Epithelial cell of proximal tubule (primary cell): ENCODE results near the gene REST. TPM values are rescaled to one million over a fixed set of nuclear protein-coding genes. Genes with fewer than 3 reads are reported as not detected.

ENCODE experiments used
- DNase-seq: peaks from one replicate; pipeline ENCODE4 v3.0.0-alpha.2; 2011; ENCODE audit warnings: low read depth
- H3K4me3 ChIP-seq: 2 replicates; pipeline ENCODE4 v1.5.1; 2011; ENCODE audit warnings: low read depth, mild to moderate bottlenecking, low read length
- CTCF ChIP-seq: conservative IDR thresholded peaks from 2 replicates; pipeline ENCODE4 v1.5.1; 2012; ENCODE audit warnings: low read depth, mild to moderate bottlenecking, low read length
- total RNA-seq: library from RNA; depleted of rRNA; stranded (reverse); fragments of >200 nt; gene quantifications from 2 replicates; pipeline ENCODE4 v1.2.3, GENCODE V29; 2015

The REST gene
- total RNA-seq, 1 donor from 2014 or later: 22.9 TPM

- H3K4me3 ChIP-seq: no peak overlapping the region
- no peak for DNase-seq
- no peak for TF ChIP-seq CTCF
Measured at GRCh38 chr4:56959100-56959499, 51.4 kb downstream of the REST start.

DNA sequence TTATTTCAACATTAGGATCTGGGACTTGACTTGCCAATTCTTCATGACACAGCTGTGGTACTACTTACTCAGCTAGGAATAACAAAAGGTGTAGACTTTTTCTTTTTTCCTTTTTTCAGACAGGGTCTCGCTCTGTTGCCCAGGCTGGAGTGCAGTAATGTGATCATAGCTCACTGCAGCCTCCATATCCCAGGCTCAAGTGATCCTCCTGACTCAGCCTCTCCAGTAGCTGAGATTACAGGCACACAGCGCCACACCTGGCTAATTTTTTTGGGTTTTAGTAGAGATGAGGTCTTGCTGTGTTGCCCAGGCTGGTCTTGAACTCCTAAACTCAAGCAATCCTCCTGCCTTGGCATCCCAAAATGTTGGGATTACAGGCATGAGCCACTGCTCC, 53.4 kb downstream of the REST start:
- no peak for DNase-seq
- TF ChIP-seq CTCF: no peak
- H3K4me3 ChIP-seq: no peak overlapping the region

DNA sequence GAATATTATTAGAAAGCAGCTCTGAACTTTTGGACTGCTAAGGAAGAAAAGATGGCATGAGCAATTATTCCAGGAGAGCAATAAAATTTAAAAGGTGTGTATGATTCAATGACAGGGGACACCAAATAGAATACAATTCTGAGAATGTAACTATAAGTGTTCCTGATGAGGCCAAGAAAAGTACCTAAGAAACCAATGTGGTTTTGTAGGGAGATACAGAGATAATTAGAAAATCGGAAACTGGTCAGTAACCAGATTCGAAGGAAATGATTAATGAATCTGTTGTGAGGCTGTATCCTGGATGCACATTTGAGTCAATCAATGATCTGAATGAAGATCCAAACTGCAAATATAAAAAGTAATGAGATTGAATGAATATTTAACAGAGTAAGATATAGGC, 63.7 kb downstream of the REST start:
- H3K4me3 ChIP-seq: no peak overlapping the region
- TF ChIP-seq CTCF: no peak
- DNase-seq: no peak

DNA sequence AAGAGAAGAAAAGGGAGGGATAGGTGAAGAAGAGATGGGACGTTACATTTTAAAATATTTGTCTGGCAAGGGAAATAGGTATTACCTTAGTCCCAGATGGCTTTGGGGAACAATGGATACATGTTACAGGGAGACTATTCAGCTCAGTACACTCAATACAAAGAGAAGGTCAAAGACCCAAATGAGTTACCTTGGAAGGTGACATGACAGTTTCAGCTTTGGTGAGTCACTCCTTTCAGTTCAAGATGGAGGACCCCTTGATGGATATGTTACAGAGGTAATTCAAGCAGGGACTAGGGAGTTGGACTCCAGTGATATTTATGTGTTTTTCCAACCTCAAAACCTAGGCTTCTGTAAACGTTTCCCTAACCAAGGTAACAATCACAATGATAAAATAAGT, 64.7 kb downstream of the REST start:
- no peak for DNase-seq
- no peak overlapping the region for H3K4me3 ChIP-seq
- TF ChIP-seq CTCF: no peak

DNA sequence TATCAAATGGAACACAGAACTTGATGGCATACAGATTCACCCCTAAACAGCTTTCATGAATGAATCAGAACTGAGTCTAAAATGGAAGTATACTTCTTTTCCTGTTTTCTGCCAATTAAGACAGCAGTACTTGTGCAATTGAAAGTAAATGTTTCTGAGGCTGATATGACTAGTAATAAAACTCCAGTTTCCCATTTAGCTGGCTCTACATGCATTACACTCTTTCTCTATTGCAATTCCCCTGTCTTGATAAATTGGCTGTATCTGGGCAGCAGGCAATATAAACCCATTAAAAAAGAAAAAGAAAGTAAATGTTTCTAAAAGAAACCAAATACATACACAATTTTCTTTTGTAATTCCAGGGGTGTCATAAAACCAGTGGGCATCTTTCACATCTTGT, 65.1 kb downstream of the REST start:
- no peak for TF ChIP-seq CTCF
- no peak overlapping the region for H3K4me3 ChIP-seq
- DNase-seq: no peak

GRCh38 chr4:56973336-56973735, 65.6 kb downstream of the REST start:
- no peak for TF ChIP-seq CTCF
- no peak overlapping the region for H3K4me3 ChIP-seq
- DNase-seq: no peak

- DNase-seq: no peak
- TF ChIP-seq CTCF: no peak
- H3K4me3 ChIP-seq: peak overlapping the region; percentile 67
Measured at GRCh38 chr4:56976283-56976836, 68.7 kb downstream of the REST start.
